Aorta (tissue), 5 donors: ENCODE results near the gene RNF169. TPM values are rescaled to one million over a fixed set of nuclear protein-coding genes. Genes with fewer than 3 reads are reported as not detected.
A peak's percentile ranks its signal among the peaks of the same experiment; 100 is the strongest.

ENCODE experiments used
- ATAC-seq: fragments of 200-7000 bp; cut with Tn5 transposase; one replicate; pipeline ENCODE4 v1.9.1; 2022; ENCODE audit warnings: moderate library complexity; ENCODE audit not compliant: low FRiP score
- DNase-seq, 2 donors: peaks; one replicate each; pipeline ENCODE4 v3.0.0-alpha.2; 2020
- H3K27ac ChIP-seq, 2 donors: one replicate each; pipeline ENCODE4 v1.5.1; 2013; ENCODE audit warnings: low read length in 2 of 2, mild to moderate bottlenecking in 2 of 2, moderate library complexity in 2 of 2, control low read depth in 1 of 2, inconsistent platforms in 1 of 2, low read depth in 1 of 2
- H3K27me3 ChIP-seq, 2 donors: one replicate each; pipeline ENCODE4 v1.6.1; 2013; ENCODE audit warnings: control low read depth in 1 of 2, low read length in 1 of 2, mild to moderate bottlenecking in 1 of 2, moderate library complexity in 1 of 2; ENCODE audit not compliant: insufficient read depth in 2 of 2, control insufficient read depth in 1 of 2
- H3K36me3 ChIP-seq, 2 donors: one replicate each; pipeline ENCODE4 v1.6.1; 2013; ENCODE audit warnings: control low read depth in 1 of 2, low read length in 1 of 2, mild to moderate bottlenecking in 1 of 2; ENCODE audit not compliant: insufficient read depth in 2 of 2, control insufficient read depth in 1 of 2
- H3K4me1 ChIP-seq, 2 donors: one replicate each; pipeline ENCODE4 v1.6.1; 2013; ENCODE audit warnings: low read length in 2 of 2, control low read depth in 1 of 2, mild to moderate bottlenecking in 1 of 2, moderate library complexity in 1 of 2; ENCODE audit not compliant: insufficient read depth in 2 of 2, control insufficient read depth in 1 of 2
- H3K4me3 ChIP-seq, 2 donors: one replicate each; pipeline ENCODE4 v1.5.1; 2013; ENCODE audit warnings: low read length in 2 of 2, control low read depth in 1 of 2, mild to moderate bottlenecking in 1 of 2
- H3K9me3 ChIP-seq: one replicate; pipeline ENCODE4 v1.6.1; 2013; ENCODE audit warnings: mild to moderate bottlenecking, low read length; ENCODE audit not compliant: control insufficient read depth
- WGBS, 2 donors: extraction: QIAGEN DNeasy Blood & Tissue Kit; methylation state at CpG; one replicate each; pipeline ENCODE4 v1.1.7; 2013; 5-methylcytosine and 5-hydroxymethylcytosine counted together
- intact Hi-C, 2 donors: fragments of 100-400 bp; cut with DNase I; formaldehyde crosslinking; loops; one replicate each; pipeline versions ENCODE4 v1.14.2 to v1.15.0; 2022
- polyA plus RNA-seq, 2 donors: library from polyadenylated mRNA; stranded (reverse); fragments of 200-250 nt; gene quantifications; one replicate each; pipeline ENCODE4 v1.2.3, GENCODE V29; 2013
- total RNA-seq, 2 donors: library from RNA; stranded (reverse); fragmentation: NEBNext Ultra II Directional; extraction: Animal tissue kit (Norgen Biotek cat#: 25700); gene quantifications; one replicate each; pipeline ENCODE4 v1.2.1, GENCODE V29; 2021
- donor health status: healthy with polysubstance abuse.
- donor health status: Bipolar disorder and iron deficiency.
- donor health status: DM: no; HTN: no; CAD: no.
- donor health status: DM: no; HTN: no; CAD: no.
- donor health status: DM: yes; HTN: yes; CAD: no.

Gene RNF169
- total and polyA plus RNA-seq, 4 donors = 2.6 to 23.6 (median 13.1) TPM

- H3K27me3 ChIP-seq = no peaks in the 10 kb centered on the region
- 95 to 97% methylated on average over 6 of the region's 6 CpGs for WGBS, 2 donors
- intact Hi-C loops = no loop called here
- H3K9me3 ChIP-seq = no peaks in the 10 kb centered on the region
- H3K4me1 ChIP-seq = no peaks in the 10 kb centered on the region
- DNase-seq (no peak), ATAC-seq (no peak)
- peaks cover 0 to 8% of the 10 kb centered on the region in 2 donors for H3K36me3 ChIP-seq
- no peak overlapping the region for H3K4me3 ChIP-seq
- H3K27ac ChIP-seq = no peak overlapping the region
Measured at GRCh38 chr11:74847895-74848294, 99.2 kb downstream of the RNF169 start.

GRCh38 chr11:74849525-74850391 is 101.1 kb downstream of the RNF169 start:
- no peaks in the 10 kb centered on the region for H3K27me3 ChIP-seq
- WGBS, 2 donors = 71 to 72% methylated on average over 7 of the region's 7 CpGs
- peak in 1 of 2 donors; percentile 80 for DNase-seq
- ATAC-seq = no peak
- no peaks in the 10 kb centered on the region for H3K4me1 ChIP-seq
- no peak overlapping the region for H3K27ac ChIP-seq
- no peak overlapping the region for H3K4me3 ChIP-seq
- intact Hi-C loops = no loop called here
- H3K36me3 ChIP-seq = peaks cover 2 to 3% of the 10 kb centered on the region in 2 donors
- H3K9me3 ChIP-seq = no peaks in the 10 kb centered on the region

- Histone ChIP-seq H3K4me1 (no peaks in the 10 kb centered on the region), H3K27ac (no peak overlapping the region), H3K4me3 (no peak overlapping the region), H3K9me3 (no peaks in the 10 kb centered on the region), H3K36me3 (peaks cover 3 to 7% of the 10 kb centered on the region in 2 donors), H3K27me3 (no peaks in the 10 kb centered on the region)
- ATAC-seq (no peak), DNase-seq (no peak)
- intact Hi-C loops = no loop called here
- WGBS, 2 donors = 92 to 97% methylated on average over 4 of the region's 4 CpGs
Measured at GRCh38 chr11:74853223-74853622, 104.6 kb downstream of the RNF169 start.

GRCh38 chr11:74860743-74861142 is 112.1 kb downstream of the RNF169 start:
- peaks cover 11% of the 10 kb centered on the region in 2 donors for H3K36me3 ChIP-seq
- DNase-seq (no peak), ATAC-seq (no peak)
- H3K27ac ChIP-seq = no peak overlapping the region
- no peaks in the 10 kb centered on the region for H3K27me3 ChIP-seq
- peaks cover 14% of the 10 kb centered on the region for H3K9me3 ChIP-seq
- H3K4me1 ChIP-seq = no peaks in the 10 kb centered on the region
- H3K4me3 ChIP-seq = no peak overlapping the region
- intact Hi-C loops = no loop called here

- Histone ChIP-seq H3K4me1 (no peaks in the 10 kb centered on the region), H3K9me3 (peaks cover 20% of the 10 kb centered on the region), H3K4me3 (no peak overlapping the region), H3K36me3 (peaks cover 8 to 9% of the 10 kb centered on the region in 2 donors), H3K27ac (no peak overlapping the region), H3K27me3 (no peaks in the 10 kb centered on the region)
- ATAC-seq (no peak), DNase-seq (no peak)
- WGBS, 2 donors = 87 to 90% methylated on average over 2 of the region's 2 CpGs
- intact Hi-C loops = no loop called here
Measured at GRCh38 chr11:74863410-74863809, 114.8 kb downstream of the RNF169 start.

- no peak overlapping the region for H3K27ac ChIP-seq
- peaks cover 11% of the 10 kb centered on the region in 2 donors for H3K36me3 ChIP-seq
- no peak for ATAC-seq
- H3K27me3 ChIP-seq = no peaks in the 10 kb centered on the region
- no peak for DNase-seq
- H3K4me3 ChIP-seq = no peak overlapping the region
- H3K9me3 ChIP-seq = peaks cover 36% of the 10 kb centered on the region
- no peaks in the 10 kb centered on the region for H3K4me1 ChIP-seq
- intact Hi-C loops = no loop called here
Measured at GRCh38 chr11:74866557-74866956, 117.9 kb downstream of the RNF169 start.

GRCh38 chr11:74870485-74870884 is 121.8 kb downstream of the RNF169 start:
- Histone ChIP-seq H3K36me3 (peaks cover 10 to 26% of the 10 kb centered on the region in 2 donors), H3K4me1 (no peaks in the 10 kb centered on the region), H3K9me3 (peaks cover 35% of the 10 kb centered on the region), H3K27ac (no peak overlapping the region), H3K27me3 (no peaks in the 10 kb centered on the region), H3K4me3 (no peak overlapping the region)
- ATAC-seq = no peak
- no peak for DNase-seq
- 90 to 96% methylated on average over 1 of the region's 1 CpG for WGBS, 2 donors
- intact Hi-C loops = no loop called here

- WGBS, 2 donors = 98 to 100% methylated on average over 2 of the region's 2 CpGs
Measured at GRCh38 chr11:74871037-74871436, 122.4 kb downstream of the RNF169 start.

GRCh38 chr11:74877132-74877531 is 128.5 kb downstream of the RNF169 start:
- Histone ChIP-seq H3K27me3 (no peaks in the 10 kb centered on the region), H3K9me3 (peaks cover 8% of the 10 kb centered on the region), H3K36me3 (peaks cover 9 to 29% of the 10 kb centered on the region in 2 donors), H3K27ac (no peak overlapping the region), H3K4me1 (no peaks in the 10 kb centered on the region), H3K4me3 (no peak overlapping the region)
- ATAC-seq = no peak
- whole genome bisulfite sequencing, 2 donors = 28 to 34% methylated on average over 1 of the region's 1 CpG
- intact Hi-C loops = no loop called here
- no peak for DNase-seq

More at GRCh38 chr11:74871037-74871436, 122.4 kb downstream of the RNF169 start:
- ATAC-seq (no peak), DNase-seq (no peak)
- peaks cover 8 to 31% of the 10 kb centered on the region in 2 donors for H3K36me3 ChIP-seq
- intact Hi-C loops = no loop called here
- H3K4me3 ChIP-seq = no peak overlapping the region
- H3K27me3 ChIP-seq = no peaks in the 10 kb centered on the region
- H3K9me3 ChIP-seq = peaks cover 31% of the 10 kb centered on the region
- no peak overlapping the region for H3K27ac ChIP-seq
- H3K4me1 ChIP-seq = no peaks in the 10 kb centered on the region
